K562 (cell line): ENCODE results near the gene LRP1B. TPM values are rescaled to one million over a fixed set of nuclear protein-coding genes. Genes with fewer than 3 reads are reported as not detected.

ENCODE experiments used
- ATAC-seq: fragments of 200-7000 bp; cut with Tn5 transposase; 3 replicates; pipeline ENCODE4 v1.9.1; 2020; ENCODE audit warnings: moderate library complexity
- BruUV-seq: library from RNA; stranded (reverse); fragments of 400-500 nt; replicated peaks from 2 replicates; lab custom pipeline; 2021; lab: Mats Ljungman, UMichigan
- CTCF ChIA-PET: fragments of 300-600 bp; formaldehyde crosslinking; extraction: SDS; loops from one replicate; lab custom pipeline; 2021; ENCODE audit warnings: low intra/inter-chr PET ratio; lab: Yijun Ruan, JAX
- POLR2A ChIA-PET: fragments of 300-600, 350-650 bp; sonication (Branson Sonifier 250); formaldehyde crosslinking; extraction: SDS; loops from one replicate; lab custom pipeline; 2021; ENCODE audit warnings: antibody characterized with exemption, inconsistent platforms; lab: Yijun Ruan, JAX
- DNase-seq, 4 experiments: peaks; one replicate each; pipeline versions ENCODE4 v3.0.0 to v3.0.0-alpha.2; 2011 to 2018; ENCODE audit warnings: low spot score in 3 of 4, mixed read lengths in 3 of 4; ENCODE audit errors: extremely low read depth in 1 of 4
- FAIRE-seq: peaks from 2 replicates; lab custom pipeline; 2011; peaks lifted over from hg19 to GRCh38; lab: Jason Lieb, UNC
- H2AFZ ChIP-seq: 2 replicates; pipeline ENCODE4 v1.6.0; 2011; ENCODE audit warnings: low read depth, low read length, control low read depth, inconsistent platforms
- H3K27ac ChIP-seq: fragments of 200-600 bp; 3 replicates; pipeline ENCODE4 v1.8.0; 2011; ENCODE audit warnings: low read depth, mild to moderate bottlenecking, control low read depth, inconsistent platforms, low read length, moderate library complexity, mixed read lengths; ENCODE audit errors: extremely low read depth
- H3K27me3 ChIP-seq, 2 experiments: fragments of 300-600 bp in 1 of 2; 2 replicates in 1 of 2; 3 replicates in 1 of 2; pipeline versions ENCODE4 v1.6.0 to v1.8.0; 2011; ENCODE audit warnings: inconsistent platforms in 2 of 2, low read length in 2 of 2, mild to moderate bottlenecking in 1 of 2, mixed read lengths in 1 of 2, moderate library complexity in 1 of 2; ENCODE audit not compliant: control insufficient read depth in 2 of 2, insufficient read depth in 2 of 2
- H3K36me3 ChIP-seq: fragments of 300-600 bp; 3 replicates; pipeline ENCODE4 v1.8.0; 2011; ENCODE audit warnings: mild to moderate bottlenecking, low read length, inconsistent platforms; ENCODE audit not compliant: control insufficient read depth, insufficient read depth
- H3K4me1 ChIP-seq, 2 experiments: fragments of 200-600 bp in 1 of 2; replicated peaks in 1 of 2; 2 replicates in 1 of 2; 3 replicates in 1 of 2; pipeline versions ENCODE4 v1.5.1 to v1.8.0; 2011; ENCODE audit warnings: inconsistent platforms in 2 of 2, low read length in 2 of 2, mild to moderate bottlenecking in 1 of 2, mixed read lengths in 1 of 2, moderate library complexity in 1 of 2; ENCODE audit not compliant: control insufficient read depth in 2 of 2, insufficient read depth in 2 of 2
- H3K4me2 ChIP-seq: 2 replicates; pipeline ENCODE4 v1.6.1; 2011; ENCODE audit warnings: low read length, control low read depth, inconsistent platforms, mixed read lengths; ENCODE audit not compliant: insufficient read depth
- H3K4me3 ChIP-seq: fragments of 200-600 bp; sonication (generic), shearing (Covaris generic); 2 replicates; pipeline ENCODE4 v1.5.1; 2016; ENCODE audit warnings: control low read depth, inconsistent platforms
- H3K79me2 ChIP-seq: fragments of 200-600 bp; 3 replicates; pipeline ENCODE4 v1.8.0; 2011; ENCODE audit warnings: low read length, inconsistent platforms; ENCODE audit not compliant: control insufficient read depth, insufficient read depth
- H3K9ac ChIP-seq, 2 experiments: 2 replicates each; pipeline versions ENCODE4 v1.6.0 to v1.6.1; 2011; ENCODE audit warnings: low read depth in 2 of 2, low read length in 2 of 2, control low read depth in 1 of 2, inconsistent platforms in 1 of 2, mild to moderate bottlenecking in 1 of 2, mixed read lengths in 1 of 2; ENCODE audit not compliant: insufficient read depth in 1 of 2
- H3K9me1 ChIP-seq: one replicate; pipeline ENCODE4 v1.6.0; 2011; ENCODE audit warnings: inconsistent platforms, mild to moderate bottlenecking, low read length, moderate library complexity; ENCODE audit not compliant: control insufficient read depth, insufficient read depth
- H3K9me3 ChIP-seq: replicated peaks from 2 replicates; pipeline ENCODE4 v1.5.1; 2011; ENCODE audit warnings: low read depth, low read length, inconsistent platforms; ENCODE audit not compliant: control insufficient read depth, insufficient read depth
- H4K20me1 ChIP-seq: replicated peaks from 2 replicates; pipeline ENCODE4 v1.6.1; 2011; ENCODE audit warnings: low read length, inconsistent platforms, mixed read lengths; ENCODE audit not compliant: control insufficient read depth, insufficient read depth
- C11orf30 ChIP-seq: fragments of 450-650 bp; IDR thresholded peaks from 2 replicates; pipeline ENCODE4 v1.6.1; 2016; ENCODE audit warnings: low read depth, mild to moderate bottlenecking
- GABPA ChIP-seq: fragments of 200-800 bp; sonication (Bioruptor generic); conservative IDR thresholded peaks from 2 replicates; pipeline ENCODE4 v1.6.1; 2016; ENCODE audit warnings: low read depth, missing genetic modification characterization, missing compliant biosample characterization
- MAFF ChIP-seq: IDR thresholded peaks from 2 replicates; pipeline ENCODE4 v1.6.1; 2012; ENCODE audit warnings: low read length, improper control_type of control experiment
- MAFK ChIP-seq: IDR thresholded peaks from 2 replicates; pipeline ENCODE4 v1.6.1; 2011; ENCODE audit warnings: low read length, improper control_type of control experiment
- TFAM ChIP-seq: fragments of 250-450 bp; sonication (Bioruptor Pico); conservative IDR thresholded peaks from 2 replicates; pipeline ENCODE4 v1.5.0; 2021; ENCODE audit warnings: mild to moderate bottlenecking, moderate library complexity
- ZBTB17 ChIP-seq: fragments of 450-650 bp; formaldehyde crosslinking; IDR thresholded peaks from 2 replicates; pipeline ENCODE4 v1.4.0; 2020; ENCODE audit warnings: mild to moderate bottlenecking
- ZFP91 ChIP-seq: sonication (generic); formaldehyde crosslinking; IDR thresholded peaks from 2 replicates; pipeline ENCODE4 v1.8.0; 2022; ENCODE audit warnings: mild to moderate bottlenecking, missing genetic modification reagents
- ZKSCAN3 ChIP-seq: fragments of 250-450 bp; sonication (Bioruptor Pico); IDR thresholded peaks from 2 replicates; pipeline ENCODE4 v1.4.0; 2020
- ZNF655 ChIP-seq: fragments of 250-450 bp; sonication (Bioruptor Pico); IDR thresholded peaks from 2 replicates; pipeline ENCODE4 v1.5.0; 2021
- ZZZ3 ChIP-seq: fragments of 450-650 bp; IDR thresholded peaks from 2 replicates; pipeline ENCODE4 v1.6.1; 2016; ENCODE audit warnings: antibody characterized with exemption, mild to moderate bottlenecking, moderate library complexity
- WGBS: fragments of 100-300 bp; shearing (Covaris generic); methylation state at CpG from one replicate; pipeline ENCODE4 v1.1.6; 2016; ENCODE audit warnings: low coverage, mixed read lengths; ENCODE audit not compliant: insufficient coverage; ENCODE audit errors: missing lambda C conversion rate; 5-methylcytosine and 5-hydroxymethylcytosine counted together
- in situ Hi-C: fragments of 300-500 bp; cut with MboI; formaldehyde crosslinking; loops from 4 replicates; pipeline ENCODE4 v1.15.0; 2018; ENCODE audit warnings: inconsistent platforms, mixed read lengths
- intact Hi-C: fragments of 100-400 bp; cut with micrococcal nuclease; formaldehyde crosslinking; loops from 2 replicates; pipeline ENCODE4 v1.14.2; 2022
- polyA plus RNA-seq, 8 experiments: library from polyadenylated mRNA; depleted of rRNA in 4 of 8; stranded (reverse) in 5 of 8; unstranded in 3 of 8; fragments of >200 nt; fragmentation: Nextera tagmentation in 2 of 8; fragmentation: Illumina TruSeq in 1 of 8; extraction: Ambion mirVana in 2 of 8; extraction: Trizol in 1 of 8; gene quantifications; 2 replicates each; pipeline versions ENCODE4 v1.2.1 to v1.2.3, GENCODE V29; 2011 to 2014; ENCODE audit warnings: inconsistent platforms in 1 of 8, missing spikeins in 1 of 8
- total RNA-seq, 7 experiments: library from RNA; depleted of rRNA in 6 of 7; stranded (reverse); fragments of >200 nt in 6 of 7; fragmentation: Illumina TruSeq in 2 of 7; extraction: Trizol in 2 of 7; gene quantifications; 2 replicates each; pipeline versions ENCODE4 v1.2.1 to v1.2.3, GENCODE V29; 2011 to 2021; ENCODE audit warnings: low replicate concordance in 1 of 7
- TF ChIP-seq, protein P1 (sequence below): fragments of 250-450 bp; sonication (Bioruptor Pico); IDR thresholded peaks from 2 replicates; pipeline ENCODE4 v1.6.1; 2021; ENCODE audit warnings: mild to moderate bottlenecking
- TF ChIP-seq, protein P2 (sequence below): sonication (generic); formaldehyde crosslinking; IDR thresholded peaks from 2 replicates; pipeline ENCODE4 v1.8.0; 2022; ENCODE audit warnings: mild to moderate bottlenecking, missing genetic modification reagents, borderline replicate concordance
- TF ChIP-seq, protein P3 (sequence below): fragments of 200-800 bp; sonication (Bioruptor generic); IDR thresholded peaks from 2 replicates; pipeline ENCODE4 v1.6.1; 2016; ENCODE audit warnings: missing genetic modification characterization, missing compliant biosample characterization

The LRP1B gene
- total and polyA plus RNA-seq, 9 of the 15 experiments (the other 6 are each of a cell fraction or from before 2014, with no cell fraction given): not detected

DNA sequence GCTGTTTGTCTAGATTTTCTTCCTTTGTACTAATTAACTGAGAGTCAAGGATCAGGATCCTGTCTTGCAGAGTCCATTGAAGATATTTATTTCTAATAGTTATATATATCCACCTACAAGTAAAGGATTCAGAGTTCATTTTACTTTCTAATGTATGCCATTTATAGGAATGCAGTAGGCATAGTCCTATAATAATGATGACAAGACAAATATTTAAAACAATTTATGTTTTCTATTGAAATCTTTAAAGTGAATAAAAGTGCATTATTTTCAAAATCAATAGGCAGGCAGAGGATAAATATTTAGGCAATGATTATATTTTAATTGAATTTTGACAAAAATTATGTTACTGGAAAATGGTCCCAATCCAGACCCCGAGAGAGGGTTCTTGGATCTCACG, 1919.9 kb downstream of the LRP1B start:
- H3K27ac ChIP-seq: no peak overlapping the region
- H3K9me3 ChIP-seq: no peaks in the 10 kb centered on the region
- no peaks in the 10 kb centered on the region for H4K20me1 ChIP-seq
- WGBS: 0% methylated on average over 2 of the region's 2 CpGs
- H3K4me2 ChIP-seq: no peak overlapping the region
- no peak overlapping the region for H3K4me3 ChIP-seq
- ChIA-PET POLR2A (no interaction called here), CTCF (no interaction called here)
- BruUV-seq: no TSS peak
- ATAC-seq (no peak), FAIRE-seq (no peak), DNase-seq (no peak)
- no peaks in the 10 kb centered on the region for H3K9me1 ChIP-seq
- H3K36me3 ChIP-seq: no peaks in the 10 kb centered on the region
- H3K9ac ChIP-seq: no peak overlapping the region
- intact Hi-C loops (no loop called here), in situ Hi-C loops (no loop called here)
- no peaks in the 10 kb centered on the region for H3K27me3 ChIP-seq
- H3K79me2 ChIP-seq: no peaks in the 10 kb centered on the region
- no peak overlapping the region for H2AFZ ChIP-seq
- H3K4me1 ChIP-seq: no peaks in the 10 kb centered on the region
- TF ChIP-seq ZZZ3 (no peak), C11orf30 (peak; percentile 19; the same call in 1 of the 2 replicates), MAFF (peak; percentile 32; the same call in 1 of the 2 replicates), ZKSCAN3 (CRISPR knock-in tag) (no peak), ZNF655 (CRISPR knock-in tag) (no peak), ZBTB17 (no peak), TFAM (CRISPR knock-in tag) (no peak), ZFP91 (CRISPR knock-in tag) (no peak), MAFK (peak; percentile 28; the same call in 1 of the 2 replicates), GABPA (tag) (no peak)
- TF ChIP-seq, protein P1, sequence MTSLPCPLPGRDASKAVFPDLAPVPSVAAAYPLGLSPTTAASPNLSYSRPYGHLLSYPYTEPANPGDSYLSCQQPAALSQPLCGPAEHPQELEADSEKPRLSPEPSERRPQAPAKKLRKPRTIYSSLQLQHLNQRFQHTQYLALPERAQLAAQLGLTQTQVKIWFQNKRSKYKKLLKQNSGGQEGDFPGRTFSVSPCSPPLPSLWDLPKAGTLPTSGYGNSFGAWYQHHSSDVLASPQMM (CRISPR knock-in tag): no peak
- TF ChIP-seq, protein P2, sequence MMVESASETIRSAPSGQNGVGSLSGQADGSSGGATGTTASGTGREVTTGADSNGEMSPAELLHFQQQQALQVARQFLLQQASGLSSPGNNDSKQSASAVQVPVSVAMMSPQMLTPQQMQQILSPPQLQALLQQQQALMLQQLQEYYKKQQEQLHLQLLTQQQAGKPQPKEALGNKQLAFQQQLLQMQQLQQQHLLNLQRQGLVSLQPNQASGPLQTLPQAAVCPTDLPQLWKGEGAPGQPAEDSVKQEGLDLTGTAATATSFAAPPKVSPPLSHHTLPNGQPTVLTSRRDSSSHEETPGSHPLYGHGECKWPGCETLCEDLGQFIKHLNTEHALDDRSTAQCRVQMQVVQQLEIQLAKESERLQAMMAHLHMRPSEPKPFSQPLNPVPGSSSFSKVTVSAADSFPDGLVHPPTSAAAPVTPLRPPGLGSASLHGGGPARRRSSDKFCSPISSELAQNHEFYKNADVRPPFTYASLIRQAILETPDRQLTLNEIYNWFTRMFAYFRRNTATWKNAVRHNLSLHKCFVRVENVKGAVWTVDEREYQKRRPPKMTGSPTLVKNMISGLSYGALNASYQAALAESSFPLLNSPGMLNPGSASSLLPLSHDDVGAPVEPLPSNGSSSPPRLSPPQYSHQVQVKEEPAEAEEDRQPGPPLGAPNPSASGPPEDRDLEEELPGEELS (CRISPR knock-in tag): no peak
- TF ChIP-seq, protein P3, sequence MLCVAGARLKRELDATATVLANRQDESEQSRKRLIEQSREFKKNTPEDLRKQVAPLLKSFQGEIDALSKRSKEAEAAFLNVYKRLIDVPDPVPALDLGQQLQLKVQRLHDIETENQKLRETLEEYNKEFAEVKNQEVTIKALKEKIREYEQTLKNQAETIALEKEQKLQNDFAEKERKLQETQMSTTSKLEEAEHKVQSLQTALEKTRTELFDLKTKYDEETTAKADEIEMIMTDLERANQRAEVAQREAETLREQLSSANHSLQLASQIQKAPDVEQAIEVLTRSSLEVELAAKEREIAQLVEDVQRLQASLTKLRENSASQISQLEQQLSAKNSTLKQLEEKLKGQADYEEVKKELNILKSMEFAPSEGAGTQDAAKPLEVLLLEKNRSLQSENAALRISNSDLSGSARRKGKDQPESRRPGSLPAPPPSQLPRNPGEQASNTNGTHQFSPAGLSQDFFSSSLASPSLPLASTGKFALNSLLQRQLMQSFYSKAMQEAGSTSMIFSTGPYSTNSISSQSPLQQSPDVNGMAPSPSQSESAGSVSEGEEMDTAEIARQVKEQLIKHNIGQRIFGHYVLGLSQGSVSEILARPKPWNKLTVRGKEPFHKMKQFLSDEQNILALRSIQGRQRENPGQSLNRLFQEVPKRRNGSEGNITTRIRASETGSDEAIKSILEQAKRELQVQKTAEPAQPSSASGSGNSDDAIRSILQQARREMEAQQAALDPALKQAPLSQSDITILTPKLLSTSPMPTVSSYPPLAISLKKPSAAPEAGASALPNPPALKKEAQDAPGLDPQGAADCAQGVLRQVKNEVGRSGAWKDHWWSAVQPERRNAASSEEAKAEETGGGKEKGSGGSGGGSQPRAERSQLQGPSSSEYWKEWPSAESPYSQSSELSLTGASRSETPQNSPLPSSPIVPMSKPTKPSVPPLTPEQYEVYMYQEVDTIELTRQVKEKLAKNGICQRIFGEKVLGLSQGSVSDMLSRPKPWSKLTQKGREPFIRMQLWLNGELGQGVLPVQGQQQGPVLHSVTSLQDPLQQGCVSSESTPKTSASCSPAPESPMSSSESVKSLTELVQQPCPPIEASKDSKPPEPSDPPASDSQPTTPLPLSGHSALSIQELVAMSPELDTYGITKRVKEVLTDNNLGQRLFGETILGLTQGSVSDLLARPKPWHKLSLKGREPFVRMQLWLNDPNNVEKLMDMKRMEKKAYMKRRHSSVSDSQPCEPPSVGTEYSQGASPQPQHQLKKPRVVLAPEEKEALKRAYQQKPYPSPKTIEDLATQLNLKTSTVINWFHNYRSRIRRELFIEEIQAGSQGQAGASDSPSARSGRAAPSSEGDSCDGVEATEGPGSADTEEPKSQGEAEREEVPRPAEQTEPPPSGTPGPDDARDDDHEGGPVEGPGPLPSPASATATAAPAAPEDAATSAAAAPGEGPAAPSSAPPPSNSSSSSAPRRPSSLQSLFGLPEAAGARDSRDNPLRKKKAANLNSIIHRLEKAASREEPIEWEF (CRISPR knock-in tag): no peak
